Activated naive CD4-positive, alpha-beta T cell treated with anti-CD3 and anti-CD28 coated beads for 36 hours (primary cell): ENCODE results near the gene ARHGEF3. TPM values are rescaled to one million over a fixed set of nuclear protein-coding genes. Genes with fewer than 3 reads are reported as not detected.
"Not testable (repeated sequence)": the region's sequence is repeated elsewhere in the genome, so short reads cannot be mapped to it uniquely, and the experiment has no call there.

Experiments
- CTCF ChIA-PET: fragments of 350-600 bp; sonication (Branson Sonifier 250); formaldehyde crosslinking; loops from one replicate; lab custom pipeline; 2021; ENCODE audit warnings: antibody characterized with exemption; lab: Charles Lee
- DNase-seq: peaks from one replicate; pipeline ENCODE4 v3.0.0-alpha.2; 2020
- H3K27ac Mint-ChIP-seq: one replicate; pipeline ENCODE4 v1.8.0; 2021; ENCODE audit warnings: mild to moderate bottlenecking, mixed read lengths
- H3K27me3 Mint-ChIP-seq: one replicate; pipeline ENCODE4 v1.8.0; 2021; ENCODE audit warnings: low read depth, mixed read lengths
- H3K36me3 Mint-ChIP-seq: one replicate; pipeline ENCODE4 v1.8.0; 2021; ENCODE audit warnings: low read depth, mixed read lengths
- H3K4me1 Mint-ChIP-seq: one replicate; pipeline ENCODE4 v1.8.0; 2021; ENCODE audit warnings: low read depth, mixed read lengths
- H3K4me3 Mint-ChIP-seq: one replicate; pipeline ENCODE4 v1.8.0; 2021; ENCODE audit warnings: mild to moderate bottlenecking, moderate library complexity, mixed read lengths
- H3K9me3 Mint-ChIP-seq: one replicate; pipeline ENCODE4 v1.8.0; 2021; ENCODE audit warnings: mixed read lengths
- intact Hi-C: fragments of 100-400 bp; cut with micrococcal nuclease; formaldehyde crosslinking; loops from one replicate; pipeline ENCODE4 v1.15.1; 2023
- total RNA-seq, 2 experiments: library from RNA; stranded (reverse); gene quantifications; one replicate each; pipeline ENCODE4 v1.2.3, GENCODE V29; 2021

The ARHGEF3 gene
- total RNA-seq, 2 experiments from 2014 or later: 36.4 to 37.7 TPM

GRCh38 chr3:56762718-56763117, 39.0 kb downstream of the ARHGEF3 start:
- Mint-ChIP-seq H3K36me3 (peaks cover 33% of the 10 kb centered on the region), H3K9me3 (no peaks in the 10 kb centered on the region), H3K4me3 (no peak overlapping the region), H3K4me1 (peaks cover 77% of the 10 kb centered on the region), H3K27me3 (no peaks in the 10 kb centered on the region), H3K27ac (peak overlapping the region; percentile 36)
- intact Hi-C loops: no loop called here
- no peak for DNase-seq
- CTCF ChIA-PET: no interaction called here

- CTCF ChIA-PET: interaction anchor here (1.0 kb wide), 1 partner anchor 39 kb away, joined by 3 read pairs; no protein-coding TSS in a partner anchor
- no peaks in the 10 kb centered on the region for H3K27me3 Mint-ChIP-seq
- DNase-seq: no peak
- intact Hi-C loops: no loop called here
- H3K36me3 Mint-ChIP-seq: peaks cover 33% of the 10 kb centered on the region
- peaks cover 77% of the 10 kb centered on the region for H3K4me1 Mint-ChIP-seq
- H3K4me3 Mint-ChIP-seq: no peak overlapping the region
- H3K9me3 Mint-ChIP-seq: no peaks in the 10 kb centered on the region
- H3K27ac Mint-ChIP-seq: no peak overlapping the region
Observed at GRCh38 chr3:56761887-56762651, 39.7 kb downstream of the ARHGEF3 start.

GRCh38 chr3:56761023-56761422, 40.7 kb downstream of the ARHGEF3 start:
- peaks cover 36% of the 10 kb centered on the region for H3K36me3 Mint-ChIP-seq
- no peak for DNase-seq
- no peaks in the 10 kb centered on the region for H3K9me3 Mint-ChIP-seq
- CTCF ChIA-PET: interaction anchor here (1.0 kb wide), 1 partner anchor 40 kb away, joined by 3 read pairs; no protein-coding TSS in a partner anchor
- intact Hi-C loops: no loop called here
- no peak overlapping the region for H3K4me3 Mint-ChIP-seq
- H3K27me3 Mint-ChIP-seq: no peaks in the 10 kb centered on the region
- peaks cover 77% of the 10 kb centered on the region for H3K4me1 Mint-ChIP-seq
- H3K27ac Mint-ChIP-seq: no peak overlapping the region

- CTCF ChIA-PET: interaction anchor here (1.5 to 3.7 kb wide), 2 partner anchors 40 to 229 kb away, joined by 5 to 28 read pairs; partner anchors contain the start of gene ARHGEF3
- Mint-ChIP-seq H3K27me3 (no peaks in the 10 kb centered on the region), H3K27ac (peak overlapping the region; percentile 85), H3K36me3 (peaks cover 41% of the 10 kb centered on the region), H3K9me3 (no peaks in the 10 kb centered on the region), H3K4me1 (peaks cover 81% of the 10 kb centered on the region), H3K4me3 (no peak overlapping the region)
- no peak for DNase-seq
- intact Hi-C loops: no loop called here
Observed at GRCh38 chr3:56759532-56759931, 42.2 kb downstream of the ARHGEF3 start.

GRCh38 chr3:56758539-56758981, 43.2 kb downstream of the ARHGEF3 start:
- intact Hi-C loops: loop anchor here (1.0 kb wide), 2 partner anchors 41 to 104 kb away; no protein-coding TSS in a partner anchor
- CTCF ChIA-PET: interaction anchor here (0.6 to 3.7 kb wide), 7 partner anchors 30 to 375 kb away, joined by 3 to 28 read pairs (median 4); partner anchors contain the start of gene ARHGEF3
- DNase-seq: peak; percentile 65
- Mint-ChIP-seq H3K36me3 (peaks cover 40% of the 10 kb centered on the region), H3K9me3 (no peaks in the 10 kb centered on the region), H3K27me3 (no peaks in the 10 kb centered on the region), H3K4me3 (peak overlapping the region; percentile 55), H3K4me1 (peaks cover 82% of the 10 kb centered on the region), H3K27ac (peak overlapping the region; percentile 85)

GRCh38 chr3:56758042-56758441, 43.7 kb downstream of the ARHGEF3 start:
- CTCF ChIA-PET: interaction anchor here (0.6 to 3.7 kb wide), 6 partner anchors 31 to 230 kb away, joined by 3 to 28 read pairs (median 4); partner anchors contain the start of gene ARHGEF3
- H3K27me3 Mint-ChIP-seq, H3K4me3 Mint-ChIP-seq, DNase-seq, H3K27ac Mint-ChIP-seq, H3K9me3 Mint-ChIP-seq: not testable (repeated sequence)
- intact Hi-C loops: loop anchor here (1.0 kb wide), 2 partner anchors 41 to 104 kb away; no protein-coding TSS in a partner anchor
- Mint-ChIP-seq H3K36me3 (peaks cover 40% of the 10 kb centered on the region), H3K4me1 (peaks cover 84% of the 10 kb centered on the region)

GRCh38 chr3:56754741-56755417, 46.9 kb downstream of the ARHGEF3 start:
- Mint-ChIP-seq H3K27me3 (no peaks in the 10 kb centered on the region), H3K4me1 (peaks cover 71% of the 10 kb centered on the region), H3K9me3 (peaks cover 2% of the 10 kb centered on the region), H3K4me3 (peak overlapping the region; percentile 71), H3K36me3 (peaks cover 39% of the 10 kb centered on the region), H3K27ac (peak overlapping the region; percentile 32)
- intact Hi-C loops: loop anchor here (2.0 kb wide), 2 partner anchors 52 to 198 kb away; partner anchors contain the start of gene CCDC66
- CTCF ChIA-PET: interaction anchor here (0.9 to 8.9 kb wide), 9 partner anchors 10 to 233 kb away, joined by 3 to 83 read pairs (median 6); partner anchors contain the start of gene ARHGEF3
- peak; percentile 40 for DNase-seq

GRCh38 chr3:56753206-56753820, 48.4 kb downstream of the ARHGEF3 start:
- DNase-seq: peak; percentile 73
- H3K36me3 Mint-ChIP-seq: peaks cover 51% of the 10 kb centered on the region
- peak overlapping the region; percentile 44 for H3K27ac Mint-ChIP-seq
- intact Hi-C loops: loop anchor here (1.0 kb wide), 6 partner anchors 28 to 163 kb away; no protein-coding TSS in a partner anchor
- no peaks in the 10 kb centered on the region for H3K27me3 Mint-ChIP-seq
- CTCF ChIA-PET: interaction anchor here (1.5 to 8.9 kb wide), 4 partner anchors 11 to 235 kb away, joined by 5 to 83 read pairs (median 18); partner anchors contain the start of gene ARHGEF3
- peaks cover 56% of the 10 kb centered on the region for H3K4me1 Mint-ChIP-seq
- H3K9me3 Mint-ChIP-seq: peaks cover 2% of the 10 kb centered on the region
- H3K4me3 Mint-ChIP-seq: no peak overlapping the region

- CTCF ChIA-PET: interaction anchor here (0.6 to 8.9 kb wide), 5 partner anchors 18 to 237 kb away, joined by 4 to 83 read pairs (median 4); partner anchors contain the start of gene ARHGEF3
- Mint-ChIP-seq H3K27ac (no peak overlapping the region), H3K4me3 (no peak overlapping the region), H3K4me1 (peaks cover 50% of the 10 kb centered on the region), H3K27me3 (no peaks in the 10 kb centered on the region), H3K36me3 (peaks cover 52% of the 10 kb centered on the region), H3K9me3 (peaks cover 2% of the 10 kb centered on the region)
- intact Hi-C loops: no loop called here
- DNase-seq: no peak
Observed at GRCh38 chr3:56751056-56751707, 50.6 kb downstream of the ARHGEF3 start.

GRCh38 chr3:56748663-56749231, 53.0 kb downstream of the ARHGEF3 start:
- H3K36me3 Mint-ChIP-seq: peaks cover 61% of the 10 kb centered on the region
- H3K9me3 Mint-ChIP-seq: peaks cover 2% of the 10 kb centered on the region
- H3K27me3 Mint-ChIP-seq: no peaks in the 10 kb centered on the region
- H3K4me1 Mint-ChIP-seq: peaks cover 34% of the 10 kb centered on the region
- DNase-seq: no peak
- no peak overlapping the region for H3K27ac Mint-ChIP-seq
- no peak overlapping the region for H3K4me3 Mint-ChIP-seq
- intact Hi-C loops: no loop called here
- CTCF ChIA-PET: interaction anchor here (0.6 to 8.9 kb wide), 2 partner anchors 49 to 50 kb away, joined by 3 to 83 read pairs; partner anchors contain the start of gene ARHGEF3

- Mint-ChIP-seq H3K36me3 (peaks cover 57% of the 10 kb centered on the region), H3K4me3 (no peak overlapping the region), H3K9me3 (peaks cover 2% of the 10 kb centered on the region), H3K27me3 (no peaks in the 10 kb centered on the region), H3K4me1 (peaks cover 18% of the 10 kb centered on the region), H3K27ac (no peak overlapping the region)
- DNase-seq: no peak
- CTCF ChIA-PET: interaction anchor here (0.7 to 8.9 kb wide), 5 partner anchors 9 to 53 kb away, joined by 3 to 83 read pairs (median 3); partner anchors contain the start of gene ARHGEF3
- intact Hi-C loops: no loop called here
Observed at GRCh38 chr3:56747150-56747549, 54.6 kb downstream of the ARHGEF3 start.
